NB4 (cell line): ENCODE data around the gene DIRAS2.

ENCODE experiments used
- CTCF ChIP-seq: IDR thresholded peaks from one replicate; pipeline ENCODE4 v1.5.1; 2012; ENCODE audit warnings: low read depth, low read length
- POLR2A ChIP-seq: IDR thresholded peaks from 2 replicates; pipeline ENCODE4 v1.6.1; 2011; ENCODE audit warnings: mild to moderate bottlenecking; ENCODE audit not compliant: insufficient read length; ENCODE audit errors: extremely low read depth

- TF ChIP-seq CTCF = no peak
- TF ChIP-seq POLR2A = no peak
Observed at GRCh38 chr9:90658181-90658580, 15.6 kb upstream of the DIRAS2 start.
